HG03432 (cell line): Measurements from ENCODE around the gene GRID2.
"Not testable (repeated sequence)": the region's sequence is repeated elsewhere in the genome, so short reads cannot be mapped to it uniquely, and the experiment has no call there.

Experiments
- ATAC-seq: cut with Tn5 transposase; IDR thresholded peaks from one replicate; pipeline ENCODE4 v1.9.1; 2021; ENCODE audit warnings: mild to moderate bottlenecking, moderate library complexity; ENCODE audit not compliant: unreplicated experiment

GRID2 gene

DNA sequence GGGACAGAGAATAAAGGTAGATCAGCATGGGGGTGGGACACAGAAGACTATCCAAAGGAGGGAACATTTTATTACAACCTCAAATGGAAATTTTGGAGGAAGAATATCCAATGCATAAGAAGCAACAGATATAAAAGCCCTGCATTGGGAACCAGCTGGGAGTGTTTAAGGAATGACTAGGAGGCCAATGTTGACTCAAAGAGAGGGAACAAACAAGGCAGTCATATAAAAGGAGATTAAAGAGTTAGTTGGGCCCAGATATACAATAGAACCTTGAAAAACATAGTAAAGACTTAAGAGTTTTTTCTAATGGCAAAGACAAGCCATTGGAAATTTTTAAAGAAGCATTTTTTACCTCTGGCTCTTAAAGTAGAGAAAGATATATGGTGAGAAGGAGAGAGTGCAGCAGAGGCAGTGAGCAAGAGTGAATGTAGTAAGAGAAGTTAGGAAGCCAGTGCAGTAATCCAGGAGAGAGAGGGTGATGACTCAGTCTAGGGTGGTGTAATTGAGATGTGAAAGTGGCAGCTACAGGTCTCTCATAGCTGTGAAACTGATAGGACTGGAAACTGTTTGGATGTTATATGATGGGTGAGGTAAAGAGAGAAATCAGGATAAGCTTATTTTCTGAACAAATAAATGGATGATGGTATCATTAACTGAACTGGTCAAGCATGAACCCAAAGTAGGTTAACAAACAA lies 1342.6 kb downstream of the GRID2 start:
- ATAC-seq: peak; percentile 84

- peak; percentile 49 for ATAC-seq
These were observed 1344.5 kb downstream of the GRID2 start for GRCh38 chr4:93648258-93648657.

DNA sequence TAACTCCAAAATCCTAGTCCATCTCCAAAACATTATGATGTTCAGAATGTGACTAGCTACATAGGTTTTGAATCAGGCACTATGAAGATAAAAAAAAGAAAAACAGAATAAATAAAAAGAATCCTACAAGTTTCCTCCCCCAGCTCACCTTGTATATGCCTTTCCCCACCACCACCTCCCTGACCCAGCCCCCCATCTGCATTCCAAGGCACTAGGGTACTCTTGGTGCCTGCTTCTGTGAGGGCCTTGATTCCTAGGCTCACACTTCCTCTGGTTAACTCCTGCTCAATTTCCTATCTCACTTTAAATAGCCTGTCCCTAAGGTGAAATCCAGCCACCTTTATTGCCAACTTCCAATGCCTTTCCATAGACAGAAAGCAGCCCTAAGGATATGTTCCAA lies 1346.1 kb downstream of the GRID2 start:
- no peak for ATAC-seq

- ATAC-seq: no peak
These were observed 1350.4 kb downstream of the GRID2 start for GRCh38 chr4:93654211-93654610.

DNA sequence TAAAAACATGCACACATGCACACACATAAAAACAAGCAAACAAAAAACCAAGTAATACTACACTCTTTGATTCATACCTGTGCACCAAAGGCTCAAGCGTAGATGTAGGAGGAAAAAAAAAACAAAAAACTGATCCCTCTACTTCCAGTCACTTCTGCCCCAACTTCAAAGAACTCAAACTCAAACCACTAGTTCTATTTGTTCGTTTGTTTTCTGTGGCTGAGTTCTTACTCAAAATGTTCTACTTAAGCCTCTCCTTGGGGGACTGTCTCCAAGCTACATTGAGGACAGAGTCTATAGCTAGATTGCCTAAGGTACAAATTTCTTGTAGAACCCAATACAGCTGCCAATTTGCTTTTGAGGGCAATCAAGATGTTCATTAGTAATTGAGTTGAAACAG lies 1353.8 kb downstream of the GRID2 start:
- ATAC-seq: peak; percentile 80

GRCh38 chr4:93658443-93658842 lies 1354.7 kb downstream of the GRID2 start:
- ATAC-seq: no peak

DNA sequence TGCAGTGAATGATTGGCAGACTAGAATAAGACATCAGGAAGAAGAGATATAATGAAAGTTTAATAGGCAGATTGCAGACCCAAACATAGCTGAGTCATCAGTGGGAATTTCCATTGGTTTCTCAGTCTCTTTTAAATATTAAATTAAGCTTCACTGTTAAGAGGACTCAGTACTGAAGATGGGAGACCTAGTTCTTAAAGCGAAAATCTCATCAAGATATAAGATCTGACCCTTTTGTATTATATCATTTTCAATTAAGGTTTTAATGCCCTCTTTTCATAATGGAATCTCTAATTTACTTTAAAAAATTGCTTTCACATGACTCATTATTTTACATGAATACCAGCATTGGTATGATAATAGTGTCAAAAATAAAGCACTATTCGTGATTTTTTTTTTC lies 1355.9 kb downstream of the GRID2 start:
- no peak for ATAC-seq

DNA sequence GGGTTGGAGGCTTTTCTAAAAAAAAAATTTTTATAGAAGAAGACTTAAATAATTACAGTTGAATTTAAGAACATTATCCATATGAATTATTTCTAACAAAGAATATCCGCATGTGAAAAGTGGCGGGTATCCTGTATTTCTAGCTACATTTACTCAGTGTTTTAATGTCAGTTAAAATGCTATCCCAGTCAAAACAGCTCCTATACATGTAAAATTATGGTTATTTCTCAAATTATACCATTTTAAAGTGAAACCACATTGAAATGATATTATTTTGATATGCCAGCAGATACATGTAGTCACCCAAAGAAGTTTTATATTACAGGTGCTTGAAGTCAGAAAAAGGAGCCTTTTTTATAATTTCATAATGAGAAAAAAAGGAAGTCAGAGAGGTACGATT lies 1356.3 kb downstream of the GRID2 start:
- ATAC-seq: no peak

DNA sequence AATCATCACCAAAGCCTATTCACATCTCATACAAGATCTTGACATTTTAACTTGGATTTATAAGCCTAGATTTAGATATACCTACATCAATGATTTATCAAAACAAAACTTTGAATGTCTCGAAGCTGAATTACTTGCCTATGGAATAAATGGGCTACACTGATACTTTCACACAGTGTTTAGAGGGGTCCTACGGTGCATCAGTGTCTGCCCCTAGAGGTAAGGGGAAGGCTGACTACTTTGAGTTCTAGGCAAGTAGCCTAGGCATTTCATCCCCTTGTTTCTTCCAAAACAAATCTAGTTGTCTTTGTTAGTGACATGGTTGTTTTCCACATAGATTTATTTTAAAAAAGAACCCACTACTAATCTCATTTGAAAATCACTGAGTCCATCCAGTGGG lies 1366.7 kb downstream of the GRID2 start:
- no peak for ATAC-seq

GRCh38 chr4:93671093-93671492 lies 1367.3 kb downstream of the GRID2 start:
- ATAC-seq: peak; percentile 52

- not testable (repeated sequence) for ATAC-seq
These were observed 1373.2 kb downstream of the GRID2 start for GRCh38 chr4:93676937-93677336.

GRCh38 chr4:93684571-93684970 lies 1380.8 kb downstream of the GRID2 start:
- no peak for ATAC-seq

DNA sequence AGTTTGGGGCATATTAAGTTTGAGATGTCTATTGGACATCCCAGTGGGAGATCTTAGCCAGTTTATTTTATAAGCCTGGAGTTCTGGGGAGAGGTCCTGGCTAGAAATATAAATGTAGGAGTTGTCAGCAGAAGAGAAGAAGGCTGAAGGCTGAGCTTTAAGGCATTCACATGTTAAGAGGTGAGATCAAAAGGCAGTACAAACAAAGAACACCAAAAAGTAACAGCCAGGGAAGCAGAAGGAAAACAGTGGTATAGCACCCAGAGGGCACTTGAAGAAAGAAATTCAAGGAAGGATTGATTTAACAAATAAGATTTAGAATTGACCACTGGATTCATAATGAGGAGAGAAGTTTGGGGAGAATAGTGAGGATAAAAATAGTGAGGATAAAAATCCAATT lies 1383.5 kb downstream of the GRID2 start:
- no peak for ATAC-seq

GRCh38 chr4:93688978-93689377 lies 1385.2 kb downstream of the GRID2 start:
- no peak for ATAC-seq

GRCh38 chr4:93693141-93693540 lies 1389.4 kb downstream of the GRID2 start:
- no peak for ATAC-seq

DNA sequence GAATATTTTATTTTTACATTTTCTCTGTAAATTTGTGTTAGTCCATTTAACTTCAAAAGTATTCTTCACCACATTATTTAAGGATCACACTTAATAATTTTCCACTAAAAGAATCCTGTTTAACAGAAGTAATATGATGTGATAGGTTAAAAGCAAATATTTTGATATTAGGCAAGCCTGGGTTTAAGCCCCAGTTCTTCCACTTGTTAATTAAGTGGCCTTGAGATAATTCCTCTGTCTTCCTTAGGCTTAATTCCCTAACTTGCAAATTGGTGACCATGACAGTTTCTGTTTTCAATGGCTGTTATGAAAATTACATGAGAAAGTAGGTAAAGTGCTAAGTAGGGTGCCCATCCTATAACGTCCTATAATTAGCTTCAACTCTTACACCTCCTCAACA lies 1394.9 kb downstream of the GRID2 start:
- ATAC-seq: no peak

DNA sequence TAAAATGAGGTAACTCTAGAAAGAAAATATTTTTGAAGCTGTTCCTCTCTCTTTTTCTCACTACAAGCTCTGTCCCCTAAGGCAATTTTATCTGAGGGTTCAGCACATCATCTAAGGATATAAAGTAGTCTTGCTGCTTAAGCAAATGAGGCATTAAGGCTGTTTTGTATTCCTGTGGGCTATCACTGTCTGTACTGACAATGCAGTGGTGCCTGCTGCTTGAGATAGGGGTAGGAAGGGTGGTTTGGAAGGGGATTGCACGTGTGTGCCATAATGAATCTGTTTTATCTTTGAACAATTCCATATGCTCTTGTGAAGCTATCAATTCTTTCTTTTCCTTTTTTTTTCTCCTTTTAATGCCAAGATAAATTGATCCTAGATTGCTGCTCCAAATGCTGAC lies 1396.8 kb downstream of the GRID2 start:
- ATAC-seq: no peak

DNA sequence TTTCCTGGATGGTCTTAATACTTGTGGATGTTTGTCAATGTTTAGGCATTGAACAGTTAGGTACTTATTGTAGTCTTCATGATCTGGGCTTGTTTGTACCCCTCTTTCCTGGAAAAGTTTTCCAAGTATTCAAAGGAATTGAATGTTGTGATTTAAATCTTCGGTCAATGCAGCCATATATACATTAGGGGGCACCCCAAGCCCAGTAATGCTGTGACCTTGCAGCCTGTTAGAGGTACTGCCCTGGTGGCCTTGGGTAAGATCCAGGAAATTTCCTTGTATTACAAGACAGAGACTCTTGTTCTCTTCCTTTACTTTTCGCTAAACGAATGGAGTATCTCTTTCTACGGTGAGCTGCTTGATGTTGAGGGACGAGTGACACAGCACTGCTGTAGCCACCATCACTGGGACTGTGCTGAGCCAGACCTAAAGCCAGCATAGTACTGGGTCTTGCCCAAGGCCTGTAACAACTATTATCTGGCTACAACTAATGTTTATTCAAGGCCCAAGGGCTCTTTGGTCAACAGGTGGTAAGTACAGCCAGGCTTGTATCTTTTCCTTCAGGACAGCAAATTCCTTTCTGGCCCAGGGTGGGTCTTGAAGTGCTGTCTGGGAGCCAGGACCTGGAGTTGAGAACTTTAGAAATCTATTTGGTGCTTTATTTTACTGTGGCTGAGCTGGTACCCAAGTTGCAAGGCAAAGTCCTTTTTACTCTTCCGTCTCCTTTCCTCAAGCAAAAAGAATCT lies 1406.5 kb downstream of the GRID2 start:
- ATAC-seq: peak; percentile 89

GRCh38 chr4:93710847-93711430 lies 1407.2 kb downstream of the GRID2 start:
- ATAC-seq: no peak

GRCh38 chr4:93718233-93718632 lies 1414.5 kb downstream of the GRID2 start:
- ATAC-seq: no peak

DNA sequence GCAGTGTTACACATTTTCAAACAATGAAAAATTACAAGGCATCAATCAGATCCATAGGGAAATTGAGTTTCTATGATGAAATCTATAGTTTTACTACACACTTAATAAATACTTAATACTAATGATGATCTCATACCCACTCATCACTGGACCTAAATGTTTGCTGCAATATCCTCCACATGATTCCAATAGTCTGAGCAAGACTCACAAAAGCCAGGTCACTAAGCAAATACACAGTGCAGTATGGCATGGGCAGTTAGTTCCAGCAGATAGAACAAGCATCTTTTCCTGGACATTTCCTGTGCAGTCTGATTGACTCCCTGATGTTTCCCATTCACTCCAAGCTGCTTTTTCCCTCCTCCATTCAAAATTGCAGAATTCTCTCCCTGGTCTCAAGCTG lies 1415.8 kb downstream of the GRID2 start:
- no peak for ATAC-seq

DNA sequence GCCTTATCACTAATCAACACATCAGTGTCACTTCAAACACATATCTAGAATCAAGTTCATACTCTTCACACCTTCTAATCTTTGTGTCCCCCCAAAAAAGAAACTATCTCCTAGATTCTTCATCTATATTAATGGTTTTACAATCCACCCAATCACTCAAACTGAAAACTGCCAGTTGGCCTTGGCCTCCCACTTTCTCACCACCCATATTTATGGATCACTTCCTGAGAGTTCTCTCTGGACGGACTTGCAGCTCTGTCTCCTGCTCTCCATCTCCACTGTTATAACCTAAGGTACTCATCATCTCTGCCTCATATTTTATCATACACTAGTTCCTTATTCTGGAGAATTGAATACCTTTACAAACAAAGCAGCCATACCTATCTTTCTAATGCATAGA lies 1418.7 kb downstream of the GRID2 start:
- no peak for ATAC-seq
